Panc1 (cell line): Measurements from ENCODE around the gene INPP5A. TPM values are rescaled to one million over a fixed set of nuclear protein-coding genes. Genes with fewer than 3 reads are reported as not detected.

Experiments
- ATAC-seq: fragments of 200-7000 bp; cut with Tn5 transposase; 2 replicates; pipeline ENCODE4 v1.9.1; 2020; ENCODE audit warnings: mild to moderate bottlenecking, moderate library complexity
- BruUV-seq: library from RNA; stranded (reverse); fragments of 400-500 nt; replicated peaks from 2 replicates; lab custom pipeline; 2021; lab: Mats Ljungman, UMichigan
- CTCF ChIA-PET: fragments of 300-600 bp; sonication (Branson Sonifier 250); formaldehyde crosslinking; loops from one replicate; lab custom pipeline; 2022; ENCODE audit warnings: antibody characterized with exemption; lab: Charles Lee
- POLR2A ChIA-PET: fragments of 300-600 bp; sonication (Branson Sonifier 250); formaldehyde crosslinking; loops from one replicate; lab custom pipeline; 2022; ENCODE audit warnings: antibody characterized with exemption; lab: Charles Lee
- DNase-seq: peaks from one replicate; pipeline ENCODE4 v3.0.0-alpha.2; 2010; ENCODE audit warnings: low read depth, low spot score
- H3K27ac ChIP-seq: 2 replicates; pipeline ENCODE4 v1.5.1; 2011; ENCODE audit warnings: mild to moderate bottlenecking, low read length, inconsistent platforms
- H3K27me3 ChIP-seq: fragments of 200-500 bp; sonication (Bioruptor generic); 2 replicates; pipeline ENCODE4 v1.6.0; 2014; ENCODE audit warnings: low read length, inconsistent platforms; ENCODE audit not compliant: control insufficient read depth, insufficient read depth
- H3K36me3 ChIP-seq: fragments of 200-500 bp; sonication (Bioruptor generic); 2 replicates; pipeline ENCODE4 v1.5.1; 2014; ENCODE audit warnings: inconsistent platforms, mild to moderate bottlenecking, low read length, moderate library complexity; ENCODE audit not compliant: control insufficient read depth, insufficient read depth
- H3K4me1 ChIP-seq: 2 replicates; pipeline ENCODE4 v1.5.1; 2011; ENCODE audit warnings: inconsistent platforms, mild to moderate bottlenecking, low read length, moderate library complexity; ENCODE audit not compliant: control insufficient read depth, insufficient read depth
- H3K4me3 ChIP-seq, 2 experiments: 2 replicates each; pipeline ENCODE4 v1.5.1; 2011 to 2012; ENCODE audit warnings: low read depth in 2 of 2, low read length in 2 of 2, mild to moderate bottlenecking in 2 of 2, inconsistent platforms in 1 of 2, moderate library complexity in 1 of 2
- H3K9me3 ChIP-seq: fragments of 200-500 bp; sonication (Bioruptor generic); 2 replicates; pipeline ENCODE4 v1.5.1; 2014; ENCODE audit warnings: low read depth, mild to moderate bottlenecking, inconsistent platforms, low read length, moderate library complexity; ENCODE audit not compliant: control insufficient read depth, insufficient read depth
- POLR2AphosphoS5 ChIP-seq: IDR thresholded peaks from 2 replicates; pipeline ENCODE4 v1.6.1; 2012; ENCODE audit warnings: mild to moderate bottlenecking, low read depth, low read length, moderate library complexity
- SIN3A ChIP-seq: IDR thresholded peaks from 2 replicates; pipeline ENCODE4 v1.6.1; 2012; ENCODE audit warnings: low read depth, mild to moderate bottlenecking, low read length, moderate library complexity, borderline replicate concordance; ENCODE audit not compliant: insufficient read depth
- TCF7L2 ChIP-seq: IDR thresholded peaks from 2 replicates; pipeline ENCODE4 v1.6.1; 2011; ENCODE audit warnings: mild to moderate bottlenecking, low read depth, low read length, inconsistent platforms
- in situ Hi-C: cut with HindIII; loops from 2 replicates; pipeline ENCODE4 v1.10.0; 2016; ENCODE audit warnings: low sequenced_read_pairs, low pct_unique_long_range_greater_than_20kb
- intact Hi-C: fragments of 100-400 bp; cut with micrococcal nuclease; formaldehyde crosslinking; loops from one replicate; pipeline ENCODE4 v1.10.0; 2022; ENCODE audit not compliant: unreplicated experiment
- total RNA-seq: library from RNA; stranded (reverse); gene quantifications from one replicate; pipeline ENCODE4 v1.2.1, GENCODE V29; 2021; ENCODE audit not compliant: unreplicated experiment
- TF ChIP-seq, protein P1 (sequence below): fragments of 450-650 bp; IDR thresholded peaks from 2 replicates; pipeline ENCODE4 v1.5.1; 2017; ENCODE audit warnings: mild to moderate bottlenecking
- TF ChIP-seq, protein P2 (sequence below), 2 experiments: IDR thresholded peaks; 2 replicates each; pipeline ENCODE4 v1.6.1; 2011 to 2012; ENCODE audit warnings: low read depth in 2 of 2, control low read depth in 1 of 2, low read length in 1 of 2, mild to moderate bottlenecking in 1 of 2, moderate library complexity in 1 of 2; ENCODE audit not compliant: insufficient read depth in 1 of 2

The INPP5A gene
- total RNA-seq, 1 experiment from 2014 or later = 60.0 TPM

DNA sequence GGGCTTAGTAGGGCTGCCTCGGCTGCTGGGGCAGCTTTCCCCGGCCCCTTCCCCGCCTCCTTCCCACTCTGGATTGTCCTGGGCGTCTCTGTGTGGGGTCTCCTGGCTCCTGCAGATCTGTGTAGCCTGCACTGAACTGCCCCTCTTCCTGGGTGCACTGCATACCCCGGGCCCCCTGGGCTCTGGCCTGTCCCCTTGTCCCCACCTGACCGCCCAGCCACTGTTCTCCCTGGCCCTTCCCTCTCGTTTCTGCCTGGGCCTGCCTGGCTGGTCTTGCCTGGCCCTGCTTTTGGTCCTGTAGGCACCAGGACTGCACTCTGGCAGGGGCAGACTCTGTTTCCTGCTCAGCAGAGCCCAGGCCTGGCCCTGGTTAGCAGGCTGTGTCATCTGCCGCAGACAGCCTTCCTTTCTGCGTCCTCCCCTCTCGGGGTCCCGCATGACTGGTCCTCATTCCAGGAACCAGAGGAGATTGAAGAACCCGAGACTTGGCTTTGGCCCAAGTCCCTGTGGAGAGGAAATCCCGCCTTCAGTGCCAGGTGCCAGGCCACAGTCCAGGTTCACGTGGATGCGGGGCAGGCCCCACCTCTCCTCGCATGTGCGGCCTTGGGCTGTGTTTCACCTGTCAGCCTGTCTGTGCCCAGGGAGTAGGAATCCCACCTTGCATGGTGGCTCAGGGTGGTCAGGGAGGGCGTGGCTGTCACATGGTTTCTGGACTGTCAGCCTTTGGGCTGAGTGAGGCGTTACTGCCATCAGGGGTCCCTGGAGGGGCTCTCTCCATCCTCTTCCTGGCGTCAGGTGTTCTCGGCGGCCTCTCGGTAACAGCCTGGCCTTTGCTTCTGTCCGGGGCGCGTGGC is 9.2 kb downstream of the INPP5A start:
- H3K27ac ChIP-seq = 0 out of 2 replicates have a peak overlapping the region, but pooled peaks have one; percentile 7
- ChIA-PET CTCF (no interaction called here), POLR2A (no interaction called here)
- DNase-seq (no peak), ATAC-seq (no peak)
- no peaks in the 10 kb centered on the region for H3K27me3 ChIP-seq
- TF ChIP-seq, protein P1, sequence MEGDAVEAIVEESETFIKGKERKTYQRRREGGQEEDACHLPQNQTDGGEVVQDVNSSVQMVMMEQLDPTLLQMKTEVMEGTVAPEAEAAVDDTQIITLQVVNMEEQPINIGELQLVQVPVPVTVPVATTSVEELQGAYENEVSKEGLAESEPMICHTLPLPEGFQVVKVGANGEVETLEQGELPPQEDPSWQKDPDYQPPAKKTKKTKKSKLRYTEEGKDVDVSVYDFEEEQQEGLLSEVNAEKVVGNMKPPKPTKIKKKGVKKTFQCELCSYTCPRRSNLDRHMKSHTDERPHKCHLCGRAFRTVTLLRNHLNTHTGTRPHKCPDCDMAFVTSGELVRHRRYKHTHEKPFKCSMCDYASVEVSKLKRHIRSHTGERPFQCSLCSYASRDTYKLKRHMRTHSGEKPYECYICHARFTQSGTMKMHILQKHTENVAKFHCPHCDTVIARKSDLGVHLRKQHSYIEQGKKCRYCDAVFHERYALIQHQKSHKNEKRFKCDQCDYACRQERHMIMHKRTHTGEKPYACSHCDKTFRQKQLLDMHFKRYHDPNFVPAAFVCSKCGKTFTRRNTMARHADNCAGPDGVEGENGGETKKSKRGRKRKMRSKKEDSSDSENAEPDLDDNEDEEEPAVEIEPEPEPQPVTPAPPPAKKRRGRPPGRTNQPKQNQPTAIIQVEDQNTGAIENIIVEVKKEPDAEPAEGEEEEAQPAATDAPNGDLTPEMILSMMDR = no peak
- no peak for TF ChIP-seq SIN3A
- no peak for TF ChIP-seq POLR2AphosphoS5
- TF ChIP-seq, protein P2, sequence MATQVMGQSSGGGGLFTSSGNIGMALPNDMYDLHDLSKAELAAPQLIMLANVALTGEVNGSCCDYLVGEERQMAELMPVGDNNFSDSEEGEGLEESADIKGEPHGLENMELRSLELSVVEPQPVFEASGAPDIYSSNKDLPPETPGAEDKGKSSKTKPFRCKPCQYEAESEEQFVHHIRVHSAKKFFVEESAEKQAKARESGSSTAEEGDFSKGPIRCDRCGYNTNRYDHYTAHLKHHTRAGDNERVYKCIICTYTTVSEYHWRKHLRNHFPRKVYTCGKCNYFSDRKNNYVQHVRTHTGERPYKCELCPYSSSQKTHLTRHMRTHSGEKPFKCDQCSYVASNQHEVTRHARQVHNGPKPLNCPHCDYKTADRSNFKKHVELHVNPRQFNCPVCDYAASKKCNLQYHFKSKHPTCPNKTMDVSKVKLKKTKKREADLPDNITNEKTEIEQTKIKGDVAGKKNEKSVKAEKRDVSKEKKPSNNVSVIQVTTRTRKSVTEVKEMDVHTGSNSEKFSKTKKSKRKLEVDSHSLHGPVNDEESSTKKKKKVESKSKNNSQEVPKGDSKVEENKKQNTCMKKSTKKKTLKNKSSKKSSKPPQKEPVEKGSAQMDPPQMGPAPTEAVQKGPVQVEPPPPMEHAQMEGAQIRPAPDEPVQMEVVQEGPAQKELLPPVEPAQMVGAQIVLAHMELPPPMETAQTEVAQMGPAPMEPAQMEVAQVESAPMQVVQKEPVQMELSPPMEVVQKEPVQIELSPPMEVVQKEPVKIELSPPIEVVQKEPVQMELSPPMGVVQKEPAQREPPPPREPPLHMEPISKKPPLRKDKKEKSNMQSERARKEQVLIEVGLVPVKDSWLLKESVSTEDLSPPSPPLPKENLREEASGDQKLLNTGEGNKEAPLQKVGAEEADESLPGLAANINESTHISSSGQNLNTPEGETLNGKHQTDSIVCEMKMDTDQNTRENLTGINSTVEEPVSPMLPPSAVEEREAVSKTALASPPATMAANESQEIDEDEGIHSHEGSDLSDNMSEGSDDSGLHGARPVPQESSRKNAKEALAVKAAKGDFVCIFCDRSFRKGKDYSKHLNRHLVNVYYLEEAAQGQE (IDR thresholded peaks at IDR 0.05; ENCODE audit: insufficient read depth in 1 of 2, low read depth in 2 of 2, low read length in 1 of 2) = no peak
- no peak for TF ChIP-seq TCF7L2
- in situ Hi-C loops = no loop called here
- no peaks in the 10 kb centered on the region for H3K36me3 ChIP-seq
- no peak overlapping the region for H3K4me3 ChIP-seq
- intact Hi-C loops = no loop called here
- peaks cover 32% of the 10 kb centered on the region for H3K4me1 ChIP-seq
- BruUV-seq = no TSS peak
- H3K9me3 ChIP-seq = no peaks in the 10 kb centered on the region

DNA sequence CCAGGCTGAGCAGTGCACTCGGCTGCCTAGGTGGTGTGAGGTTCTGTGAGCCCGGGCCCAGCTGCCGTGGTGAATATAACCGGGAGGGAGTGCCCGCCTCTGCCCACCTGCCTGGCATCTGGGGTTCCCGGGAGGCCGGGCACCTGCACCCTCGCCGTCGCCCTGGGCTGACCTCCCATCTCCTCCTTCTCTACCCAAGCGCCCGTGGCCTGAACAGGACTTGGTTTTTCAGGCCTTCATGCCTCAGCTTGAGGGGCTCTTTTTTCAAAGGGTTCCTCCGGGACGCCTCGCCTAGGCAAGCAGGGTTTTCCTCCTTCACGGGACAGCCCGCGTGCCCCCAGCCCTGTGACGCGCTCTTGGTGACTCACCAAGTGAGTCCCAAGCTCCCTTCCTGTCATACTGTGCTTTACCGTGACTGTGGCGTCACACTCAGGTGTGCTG is 9.9 kb downstream of the INPP5A start:
- in situ Hi-C loops (no loop called here), intact Hi-C loops (no loop called here)
- H3K27me3 ChIP-seq = no peaks in the 10 kb centered on the region
- ChIA-PET CTCF (no interaction called here), POLR2A (no interaction called here)
- TF ChIP-seq SIN3A = no peak
- TF ChIP-seq, protein P1 = no peak
- TF ChIP-seq POLR2AphosphoS5 = no peak
- TF ChIP-seq TCF7L2 = no peak
- TF ChIP-seq, protein P2 (IDR thresholded peaks at IDR 0.05; ENCODE audit: insufficient read depth in 1 of 2, low read depth in 2 of 2, low read length in 1 of 2) = no peak
- peaks cover 26% of the 10 kb centered on the region for H3K4me1 ChIP-seq
- H3K36me3 ChIP-seq = no peaks in the 10 kb centered on the region
- no peak overlapping the region for H3K27ac ChIP-seq
- ATAC-seq (no peak), DNase-seq (no peak)
- H3K4me3 ChIP-seq = no peak overlapping the region
- BruUV-seq = no TSS peak
- no peaks in the 10 kb centered on the region for H3K9me3 ChIP-seq
